Amniotic epithelial cell (primary cell): ENCODE data around the gene RAB29.

ENCODE experiments used
- DNase-seq: peaks from one replicate; pipeline ENCODE4 v3.0.0-alpha.2; 2010; ENCODE audit warnings: low read depth

Gene RAB29

GRCh38 chr1:205794011-205794730 lies 18.9 kb upstream of the RAB29 start:
- no peak for DNase-seq

DNA sequence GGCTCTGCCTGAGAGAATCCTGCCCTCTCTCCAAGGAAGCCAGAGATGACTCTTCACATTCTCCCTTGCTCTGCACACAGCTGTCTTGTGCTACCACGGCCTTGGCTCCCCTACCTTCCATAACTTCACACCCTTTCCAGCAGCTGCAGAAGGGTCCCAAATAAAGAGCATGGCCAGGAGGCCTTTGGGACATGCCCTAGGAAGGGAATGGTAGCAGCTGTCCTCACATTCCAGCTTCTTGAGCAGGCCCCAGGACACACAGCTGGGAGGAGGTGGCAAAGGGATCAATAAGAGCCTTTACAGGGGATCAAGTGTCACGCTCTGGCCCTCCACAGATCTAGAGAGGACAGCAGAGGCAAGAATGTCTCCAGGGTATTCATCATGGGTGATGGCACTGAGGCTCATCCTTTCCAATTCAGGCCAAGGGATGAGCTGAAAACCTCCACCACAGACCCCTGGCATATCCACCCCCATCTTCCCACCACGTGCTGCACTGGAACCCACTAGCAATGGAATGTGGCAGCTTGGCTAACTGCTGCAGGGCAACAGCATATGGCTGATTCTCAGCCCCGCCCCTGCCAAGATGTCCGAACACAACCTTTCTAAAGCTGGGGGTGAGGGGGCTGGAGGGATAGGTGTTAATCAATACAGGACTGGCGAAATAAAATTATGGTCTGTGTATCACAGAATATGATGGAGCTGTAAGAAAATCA lies 17.8 kb upstream of the RAB29 start:
- no peak for DNase-seq

- no peak for DNase-seq
These were observed 17.2 kb upstream of the RAB29 start for GRCh38 chr1:205792481-205792881.

DNA sequence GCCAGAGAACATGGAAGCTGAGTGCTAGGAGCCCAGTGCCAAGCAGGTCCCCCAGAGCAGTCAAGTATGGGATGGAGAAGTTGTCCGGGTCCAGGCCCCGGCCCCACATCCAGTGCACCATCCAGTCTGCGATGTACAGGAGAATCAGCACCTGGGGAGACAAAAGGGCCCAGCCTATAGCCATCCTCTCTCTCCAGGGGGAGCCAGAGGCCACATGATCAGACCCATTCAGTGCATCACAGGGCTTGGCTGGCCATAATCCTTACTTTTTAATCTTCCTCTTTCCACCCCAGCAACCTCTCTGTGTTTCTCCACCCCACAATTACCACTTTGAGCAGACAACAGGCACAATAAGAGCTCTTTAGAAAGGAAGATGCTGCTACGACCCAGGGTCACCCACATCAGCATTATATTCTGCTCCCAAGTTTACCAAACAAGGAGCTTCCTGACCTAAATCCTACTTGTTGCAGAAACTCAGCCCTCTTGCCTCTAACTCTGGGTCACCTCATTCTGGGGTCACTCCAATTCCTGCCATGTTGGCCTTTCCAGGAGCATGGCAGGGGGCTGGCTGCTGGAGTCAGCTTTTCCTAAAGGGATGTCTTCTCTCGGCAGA lies 16.4 kb upstream of the RAB29 start:
- peak; percentile 36 for DNase-seq

- DNase-seq, result no peak
These were observed 12.1 kb upstream of the RAB29 start for GRCh38 chr1:205787287-205787916.

GRCh38 chr1:205786601-205787000 lies 11.3 kb upstream of the RAB29 start:
- DNase-seq, result no peak

DNA sequence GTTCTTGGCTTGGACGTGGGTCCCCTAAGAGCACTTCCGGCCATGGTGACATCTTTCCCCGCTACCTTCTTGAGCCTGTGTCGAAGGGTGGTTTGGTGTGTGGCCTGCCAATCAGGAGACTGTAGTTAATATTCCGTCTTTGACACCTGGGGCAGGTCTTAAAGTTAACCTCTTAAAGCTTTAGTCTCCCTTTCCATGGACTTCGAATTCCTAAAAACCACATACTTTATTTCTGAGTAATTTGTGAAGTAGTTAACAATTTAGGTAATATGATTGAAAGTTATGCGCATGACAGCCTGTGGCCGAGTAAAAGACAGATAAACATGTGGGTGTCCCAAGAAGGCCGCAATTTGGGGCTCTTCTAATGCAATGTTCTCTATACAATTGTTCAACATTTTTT lies 10.2 kb upstream of the RAB29 start:
- DNase-seq, result no peak

DNA sequence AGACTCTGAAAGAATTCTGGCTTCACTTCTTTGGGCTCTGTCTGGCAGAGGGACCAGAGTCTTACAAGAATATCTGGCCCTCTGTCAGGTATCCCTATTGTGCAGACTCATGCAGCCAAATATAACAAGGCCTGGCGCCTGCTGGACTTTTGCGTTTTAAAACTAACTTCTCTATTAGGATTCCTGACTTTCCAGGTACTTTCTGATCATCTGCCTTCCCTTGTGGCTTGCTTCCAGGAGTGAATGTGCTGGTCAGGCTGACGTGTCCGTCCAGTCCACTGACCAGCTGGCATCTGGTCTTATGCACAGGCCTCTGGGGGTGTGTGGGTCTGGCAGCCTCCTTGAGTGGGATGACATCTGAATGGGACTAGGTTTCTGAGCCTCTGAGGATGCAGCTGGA lies 8.6 kb upstream of the RAB29 start:
- DNase-seq, result no peak

GRCh38 chr1:205783433-205783795 lies 8.1 kb upstream of the RAB29 start:
- DNase-seq, result no peak

DNA sequence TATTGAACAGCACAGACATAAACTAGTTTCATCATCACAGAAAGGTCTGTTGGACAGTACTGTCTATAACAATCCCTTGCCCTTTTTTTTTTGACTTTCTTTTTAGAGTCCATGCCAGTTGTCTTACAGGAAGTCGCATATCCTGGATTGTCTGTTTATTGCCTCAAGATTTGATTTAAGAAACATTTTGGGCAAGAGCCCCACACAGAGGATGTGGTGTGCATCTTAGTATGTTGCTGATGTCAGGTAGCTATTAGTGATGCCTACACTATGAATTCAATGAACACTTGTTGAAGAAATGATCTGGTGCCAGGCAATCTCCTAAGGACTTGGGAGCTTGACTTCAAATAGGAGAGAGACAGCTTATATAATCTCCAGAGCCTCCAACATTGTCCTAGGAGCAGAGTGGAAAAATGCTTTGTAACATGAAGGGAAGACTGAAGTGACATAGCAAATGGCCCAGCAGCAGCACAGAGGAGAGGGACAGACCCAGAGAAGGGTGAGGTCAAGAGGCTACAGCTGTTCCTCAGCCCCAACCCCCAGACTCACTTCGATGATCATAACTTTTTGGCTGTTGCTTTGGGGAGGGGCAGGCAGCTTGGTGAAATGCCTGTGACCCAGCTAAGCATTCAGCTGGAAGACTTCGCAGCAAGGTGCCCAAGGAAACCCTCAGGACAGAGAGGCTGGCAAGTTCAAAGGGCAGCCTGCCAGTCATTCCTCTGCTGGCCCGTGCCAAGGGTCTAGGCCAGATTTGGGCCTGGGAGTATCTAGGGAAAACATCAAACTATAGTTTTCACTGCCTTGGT lies 7.5 kb upstream of the RAB29 start:
- DNase-seq, result no peak

- DNase-seq, result no peak
These were observed 5.1 kb upstream of the RAB29 start for GRCh38 chr1:205780335-205780734.

DNA sequence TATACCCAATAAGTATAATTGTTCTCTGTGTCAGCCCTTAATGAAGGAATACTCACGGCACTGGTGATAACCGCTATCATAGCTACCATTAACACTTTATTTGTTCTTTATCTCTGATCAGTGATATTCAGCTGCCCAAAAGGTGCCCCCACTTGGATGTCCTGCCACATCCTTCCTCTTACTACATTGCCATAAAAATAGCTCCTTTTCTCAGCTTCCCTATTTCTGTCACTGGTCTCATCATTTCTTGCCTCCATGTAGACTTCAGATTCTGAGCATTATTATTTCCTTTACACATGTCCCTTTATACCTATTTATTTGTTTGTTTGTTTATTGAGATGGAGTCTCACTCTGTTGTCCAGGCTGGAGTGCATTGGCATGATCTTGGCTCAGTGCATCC lies 2.7 kb upstream of the RAB29 start:
- DNase-seq, result no peak

GRCh38 chr1:205775717-205776056 lies 405 bp upstream of the RAB29 start:
- peak; percentile 78 for DNase-seq

DNA sequence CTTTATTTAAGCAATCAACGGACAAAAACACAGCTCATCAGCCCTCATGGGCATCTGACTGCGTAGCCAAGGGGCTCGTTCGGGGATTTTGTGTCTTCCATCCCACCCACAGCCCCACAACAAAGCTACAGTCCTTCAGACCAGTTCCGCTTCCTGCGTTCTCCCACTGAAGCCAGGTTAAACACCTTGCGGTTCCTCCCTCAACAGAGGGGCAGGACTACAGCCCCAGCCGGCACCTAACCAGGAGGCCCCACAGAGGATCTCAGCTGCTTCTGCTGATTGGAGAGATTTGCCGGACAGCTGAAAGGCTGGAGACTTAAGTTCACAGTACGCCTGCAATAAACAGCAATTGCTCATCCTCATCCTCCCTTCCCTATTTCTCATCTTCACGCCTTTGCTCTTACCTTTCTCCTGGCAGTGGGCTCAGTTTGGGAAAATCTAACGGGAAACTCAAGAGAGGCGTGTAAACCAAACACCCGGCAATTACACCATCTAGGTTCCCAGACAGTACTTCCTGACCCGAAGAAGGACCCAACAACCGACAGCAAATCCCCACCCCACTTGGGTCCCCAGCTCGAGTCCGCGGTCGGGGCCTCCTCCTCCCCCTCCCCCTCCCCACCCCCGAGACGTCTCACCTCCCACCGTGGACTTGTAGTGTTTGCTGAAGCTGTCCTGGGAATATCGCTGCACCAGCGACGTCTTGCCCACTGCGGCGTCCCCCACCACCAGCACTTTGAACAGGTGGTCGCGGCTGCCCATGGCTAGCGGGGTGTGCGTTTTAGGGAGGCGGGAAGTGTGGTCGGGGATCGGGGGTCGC lies 876 bp downstream of the RAB29 start:
- peak; percentile 47 for DNase-seq

- no peak for DNase-seq
These were observed 2.7 kb downstream of the RAB29 start for GRCh38 chr1:205772607-205773032.

GRCh38 chr1:205770618-205771017 lies 4.7 kb downstream of the RAB29 start:
- DNase-seq, result no peak

DNA sequence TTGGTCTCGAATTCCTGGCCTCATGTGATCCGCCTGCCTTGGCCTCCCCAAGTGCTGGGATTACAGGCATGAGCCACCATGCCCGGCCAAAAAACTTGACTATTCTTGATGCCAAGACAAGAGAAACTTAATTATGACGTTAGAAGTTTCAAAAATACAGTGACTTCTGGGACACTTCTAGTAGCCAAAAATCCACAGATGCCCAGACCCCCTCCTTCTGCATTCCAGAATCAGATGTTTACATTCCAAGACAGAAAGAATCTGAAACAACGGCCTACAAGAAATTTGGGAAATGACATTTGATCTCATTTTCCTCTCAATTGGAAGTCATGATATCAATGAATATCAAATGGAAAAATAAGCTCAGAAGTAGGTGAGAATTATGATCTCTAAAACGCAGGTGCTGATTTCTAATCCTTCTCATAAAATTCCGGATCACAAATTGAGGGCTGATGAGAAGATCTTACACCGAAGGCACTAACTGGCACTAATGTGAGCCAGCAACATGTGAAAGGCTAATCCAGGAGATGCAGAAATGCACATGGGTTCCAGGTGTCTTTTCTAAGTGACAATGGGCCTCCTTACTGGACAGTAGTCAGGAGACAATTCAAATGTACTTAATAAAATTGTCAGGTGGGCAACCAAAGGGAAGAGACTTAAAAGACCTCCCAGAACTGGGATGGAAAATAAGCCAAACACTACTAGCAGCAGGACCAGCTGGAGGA lies 5.5 kb downstream of the RAB29 start:
- no peak for DNase-seq

- DNase-seq, result no peak
These were observed 8.0 kb downstream of the RAB29 start for GRCh38 chr1:205767248-205767647.

- DNase-seq, result no peak
These were observed 8.7 kb downstream of the RAB29 start for GRCh38 chr1:205766570-205766969.

DNA sequence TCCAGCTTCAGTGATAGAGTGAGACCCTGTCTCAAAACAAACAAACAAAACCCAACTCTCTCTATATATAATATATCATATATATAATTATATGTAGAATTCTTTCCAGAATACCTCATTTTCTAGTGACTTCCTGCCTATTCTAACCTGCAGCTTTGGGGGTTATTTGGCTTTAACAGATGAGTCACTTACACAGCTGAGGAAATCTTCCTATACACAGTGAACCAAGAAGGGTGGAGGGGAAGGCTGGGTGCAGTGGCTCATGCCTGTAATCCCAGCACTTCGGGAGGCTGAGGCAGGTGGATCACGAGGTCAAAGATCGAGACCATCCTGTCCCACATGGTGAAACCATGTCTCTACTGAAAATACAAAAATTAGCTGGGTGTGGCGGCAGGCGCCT lies 9.2 kb downstream of the RAB29 start:
- DNase-seq, result peak; percentile 44

DNA sequence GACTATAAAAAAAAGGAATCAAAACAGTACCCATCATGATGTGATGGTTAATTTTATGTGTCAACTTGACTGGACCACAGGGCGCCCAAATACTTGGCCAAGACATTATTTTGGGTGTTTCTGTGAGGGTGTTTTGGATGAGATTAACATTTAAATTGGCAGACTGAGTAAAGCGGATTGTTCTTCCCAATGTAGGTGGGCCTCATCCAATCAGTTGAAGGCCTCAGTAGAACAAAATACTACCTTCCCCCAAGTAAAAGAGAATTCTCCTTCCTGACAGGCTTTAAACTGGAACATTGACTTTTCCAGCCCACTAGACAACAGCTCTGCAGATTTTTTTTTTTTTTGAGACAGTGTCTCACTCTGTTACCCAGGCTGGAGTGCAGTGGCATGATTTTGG lies 10.7 kb downstream of the RAB29 start:
- DNase-seq, result no peak
